ENCODE measurements around the gene IDUA.
"Not testable (repeated sequence)": the region's sequence is repeated elsewhere in the genome, so short reads cannot be mapped to it uniquely, and the experiment has no call there.

IDUA gene

GRCh38 chr4:987624-988513 lies 1.0 kb downstream of the IDUA start:
- no peak for FAIRE-seq

- no peak for FAIRE-seq
Observed at GRCh38 chr4:988726-989721, 2.2 kb downstream of the IDUA start.

DNA sequence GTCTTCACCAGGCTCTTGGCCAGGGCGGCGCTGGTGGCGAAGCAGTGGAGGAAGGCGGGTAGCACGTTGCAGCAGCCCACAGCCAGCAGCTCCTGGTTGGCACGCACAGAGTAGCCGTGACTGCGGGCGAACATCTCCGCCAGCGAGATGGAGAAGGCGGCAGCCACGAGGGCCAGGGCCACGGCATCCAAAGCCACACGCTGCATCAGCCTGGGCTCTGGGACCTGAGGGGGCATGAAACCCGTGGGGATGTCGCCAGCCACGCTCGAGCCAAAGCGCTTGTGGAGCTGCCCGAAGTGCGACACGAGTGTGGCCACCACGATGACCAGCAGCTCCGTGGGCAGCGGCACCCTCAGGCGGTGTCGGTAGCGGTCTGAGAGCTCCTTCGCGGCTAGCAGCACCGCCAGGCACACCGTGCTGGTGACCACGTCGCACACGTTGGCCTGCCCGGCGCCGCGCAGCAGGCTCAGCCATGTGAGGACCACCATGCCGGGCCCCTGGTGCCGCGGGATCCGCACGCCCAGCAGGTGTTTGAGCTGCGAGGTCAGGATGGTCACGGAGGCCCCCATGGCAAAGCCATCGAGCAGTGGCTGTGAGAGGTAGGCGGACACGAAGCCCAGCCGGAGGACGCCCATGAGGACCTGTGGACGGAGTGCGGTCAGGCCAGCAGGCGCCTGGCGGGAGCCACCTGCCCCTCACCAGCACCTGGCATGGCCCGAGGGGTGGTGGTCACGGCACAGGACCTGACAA lies 3.1 kb downstream of the IDUA start:
- FAIRE-seq = no peak

DNA sequence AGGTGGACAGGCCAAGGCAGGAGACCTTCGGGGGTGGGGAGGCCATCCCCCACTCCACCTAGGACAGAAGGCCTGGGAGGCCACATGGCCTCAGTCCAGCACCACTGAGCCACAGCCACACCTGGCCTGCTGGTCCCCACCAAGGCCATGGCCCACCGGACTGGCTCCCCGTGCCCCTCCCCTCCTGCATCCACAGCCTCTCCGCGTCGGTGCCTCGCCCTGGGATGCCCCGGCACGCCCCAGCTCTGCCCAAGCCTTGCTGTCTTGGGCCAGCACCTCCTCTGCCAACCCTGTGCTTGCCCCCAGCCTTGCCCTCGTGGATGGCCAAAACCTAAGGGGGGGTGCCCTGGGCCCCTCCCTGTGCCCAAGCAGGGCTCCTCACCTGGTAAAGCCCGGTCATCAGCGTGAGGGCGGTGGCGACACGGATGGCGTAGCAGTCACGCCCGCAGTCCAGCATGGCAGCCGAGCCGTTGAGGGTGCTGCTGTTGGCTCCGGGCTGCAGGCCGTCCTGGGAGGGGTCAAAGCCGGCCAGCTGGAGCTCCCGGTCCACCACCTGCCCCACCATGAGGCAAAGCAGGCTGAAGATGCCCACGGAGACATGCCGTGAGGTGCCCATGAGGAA lies 4.0 kb downstream of the IDUA start:
- FAIRE-seq = no peak

DNA sequence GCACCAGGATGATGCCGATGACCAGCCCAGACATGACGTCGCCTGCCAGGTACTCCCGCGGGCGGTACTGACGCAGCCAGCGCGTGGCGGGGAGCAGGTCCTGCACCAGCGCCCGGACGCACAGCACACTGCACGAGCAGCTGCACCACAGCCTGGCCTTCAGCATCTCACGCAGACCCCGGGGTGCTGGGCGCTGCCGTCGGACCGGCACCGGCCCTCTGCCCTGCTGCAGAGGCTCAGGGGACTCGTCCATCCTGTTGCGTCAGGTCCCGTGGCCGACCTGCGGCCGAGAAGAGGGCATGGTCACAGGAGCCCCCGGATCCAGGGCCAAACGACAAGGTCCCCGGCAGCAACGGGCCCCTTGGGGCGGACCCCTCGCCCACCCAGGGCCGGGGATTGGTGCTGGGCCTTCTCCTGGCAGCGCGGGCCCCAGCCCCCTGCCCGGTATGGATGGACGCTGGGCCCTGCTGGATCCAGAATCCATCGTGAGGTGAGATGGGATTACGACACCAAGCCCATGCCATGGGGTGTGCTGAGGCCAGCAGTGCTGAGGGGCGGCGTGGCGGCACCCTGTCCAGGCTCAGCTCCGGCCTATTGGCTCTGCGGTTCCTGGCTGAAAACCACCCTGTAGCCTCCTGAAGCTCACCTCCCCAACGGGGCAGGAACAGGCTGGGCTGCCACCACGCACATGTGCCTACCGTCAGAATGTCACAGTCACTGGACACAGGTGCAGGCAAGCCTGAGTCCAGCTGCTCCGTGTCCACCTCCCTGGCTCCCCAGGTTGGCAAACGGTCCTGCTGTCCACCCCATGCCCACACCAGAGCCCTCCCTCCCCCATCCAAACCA lies 4.8 kb downstream of the IDUA start:
- no peak for FAIRE-seq

DNA sequence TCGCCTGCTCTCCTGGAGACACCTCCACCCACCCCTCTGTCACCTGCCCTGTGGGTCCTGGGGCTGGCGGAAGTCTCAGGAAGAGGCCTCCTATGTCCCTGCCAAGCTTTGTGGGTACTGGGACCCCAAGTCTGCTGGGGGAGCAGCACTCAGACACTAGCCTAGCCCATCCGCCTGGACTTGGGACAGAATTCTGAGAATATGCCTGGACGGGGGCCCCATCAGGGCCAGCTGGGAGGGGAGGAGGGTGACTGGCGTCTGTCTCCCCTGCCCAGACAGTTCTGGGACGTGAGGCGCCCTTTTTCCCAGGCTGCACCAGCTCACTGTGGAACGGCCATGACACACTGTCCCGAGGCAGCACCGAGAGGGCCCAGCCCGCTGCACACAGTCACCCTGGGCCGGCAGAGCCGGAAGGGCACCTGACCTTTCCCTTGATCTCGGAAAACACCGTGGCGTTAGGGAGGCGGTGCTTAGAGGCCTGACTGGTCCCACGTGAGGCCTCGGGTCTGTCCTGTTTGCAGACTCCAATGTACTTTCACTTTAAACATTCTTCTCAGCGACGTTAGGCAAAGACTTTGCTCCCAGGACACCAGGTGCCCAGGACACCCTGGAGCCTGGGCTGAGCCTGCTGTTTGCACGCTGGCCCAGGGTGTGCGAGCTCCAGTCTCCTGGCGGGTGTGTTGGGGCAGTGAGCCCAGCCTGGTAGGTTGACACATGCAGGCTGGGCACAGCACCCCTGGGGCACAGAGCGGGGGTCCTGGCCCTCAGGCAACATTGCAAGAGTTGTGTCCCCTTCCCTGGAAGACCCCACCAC lies 5.7 kb downstream of the IDUA start:
- FAIRE-seq = no peak

GRCh38 chr4:993111-994029 lies 6.5 kb downstream of the IDUA start, which contains the start of gene SLC26A1:
TSS of gene SLC26A1 (minus strand) at chr4:993404. CDS start at chr4:991703, 1,701 bp downstream.
- FAIRE-seq = no peak

DNA sequence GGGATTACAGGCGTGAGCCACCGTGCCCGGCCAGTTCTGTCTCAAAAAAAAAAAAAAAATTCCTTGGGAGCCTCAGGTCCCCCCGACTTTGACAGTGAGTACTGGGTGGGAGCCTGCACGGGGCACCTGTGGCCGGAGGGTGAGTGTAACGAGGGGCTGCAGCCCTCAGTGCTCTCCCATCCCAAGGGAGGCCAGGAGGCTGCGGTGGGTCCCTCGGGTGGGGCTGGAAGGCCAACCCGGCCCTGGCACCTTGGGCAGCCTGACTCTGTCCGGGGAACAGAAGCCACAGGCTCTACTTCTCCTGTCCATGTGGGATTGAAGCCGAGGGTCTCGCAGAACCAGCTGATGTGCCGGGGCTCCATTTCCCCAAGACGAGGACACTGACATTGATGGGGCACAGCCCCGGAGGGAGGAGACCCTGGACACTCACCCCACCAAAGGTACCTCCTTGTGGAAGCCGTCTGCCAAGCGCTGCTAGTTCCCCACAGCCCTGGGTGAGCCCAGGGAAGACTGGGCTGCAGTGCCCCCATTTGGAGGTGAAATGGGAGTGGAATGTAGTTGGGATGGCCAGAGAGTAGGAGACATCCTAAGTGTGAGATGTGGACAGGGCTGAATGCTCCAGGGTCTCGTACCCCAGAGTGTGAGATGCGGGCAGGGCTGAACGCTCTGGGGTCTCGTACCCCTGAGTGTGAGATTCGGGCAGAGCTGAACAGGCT lies 8.6 kb downstream of the IDUA start:
- FAIRE-seq = no peak

DNA sequence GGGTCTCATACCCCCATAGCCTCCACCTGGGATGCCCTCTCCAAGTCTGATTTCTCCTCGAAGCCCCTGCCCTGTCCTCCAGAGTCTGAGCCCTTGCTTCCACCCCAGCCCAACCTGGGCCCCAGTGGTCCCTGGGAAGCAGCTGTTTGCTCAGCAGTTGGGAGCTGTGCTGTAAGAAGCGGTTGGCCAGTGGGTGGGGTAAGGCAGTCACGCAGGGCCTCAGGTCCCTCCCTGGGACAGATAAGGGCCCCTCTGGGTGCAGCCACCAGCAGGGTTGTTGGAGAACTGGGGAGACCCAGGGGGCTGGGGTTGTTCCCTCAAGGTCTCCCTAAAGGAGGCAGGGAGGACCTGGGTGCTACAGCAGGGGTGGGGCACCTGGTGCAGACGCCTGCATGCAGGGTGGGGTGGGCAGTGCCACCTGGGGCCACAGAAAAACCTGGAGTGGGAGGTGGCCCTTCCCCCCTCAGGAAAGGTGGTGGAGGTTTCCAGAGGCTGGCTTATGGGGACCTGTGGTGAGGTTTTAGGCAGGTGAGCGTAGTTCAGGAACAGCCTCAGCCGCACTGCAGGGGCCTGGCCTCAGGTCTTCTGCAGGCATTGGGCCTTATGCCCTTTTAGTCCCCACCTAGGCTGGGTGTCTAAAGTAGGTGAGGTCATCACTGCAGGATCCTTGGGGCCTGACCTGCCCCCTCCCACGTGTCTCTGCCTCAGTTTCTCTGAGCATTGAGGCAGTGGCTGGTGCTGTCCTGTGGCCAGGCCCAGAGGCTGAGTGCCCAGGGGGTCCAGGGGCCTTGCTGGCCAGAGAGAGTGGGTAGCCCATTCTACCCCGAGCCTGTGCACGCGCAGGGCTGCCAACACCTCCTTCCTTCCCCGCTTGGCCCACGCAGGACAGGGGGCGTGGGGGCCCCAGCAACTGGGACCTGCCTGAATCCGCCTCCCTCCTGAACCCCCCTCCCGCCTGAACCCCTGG lies 9.5 kb downstream of the IDUA start:
- no peak for FAIRE-seq

DNA sequence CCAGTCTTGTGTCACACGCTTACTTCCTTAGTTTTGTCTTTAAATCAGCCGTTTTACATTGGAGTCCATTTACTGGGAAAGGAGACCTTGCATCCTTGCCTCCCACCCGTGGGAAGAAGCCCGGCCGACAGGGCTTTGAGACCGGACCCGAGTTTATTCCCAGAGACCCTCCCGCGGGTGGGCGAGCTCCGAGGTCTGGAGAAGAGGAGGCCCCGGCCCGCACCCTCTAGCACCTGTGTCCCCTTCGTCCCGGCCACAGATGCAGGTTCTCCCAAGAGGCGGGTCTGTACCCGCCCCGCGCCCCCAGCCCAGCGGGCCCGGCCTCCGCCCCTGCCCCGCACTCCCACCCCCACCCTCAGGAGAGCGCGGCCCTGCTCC lies 10.1 kb downstream of the IDUA start:
- FAIRE-seq = no peak

- no peak for FAIRE-seq
Observed at GRCh38 chr4:997375-998071, 10.7 kb downstream of the IDUA start.

- FAIRE-seq = no peak
Observed at GRCh38 chr4:998096-998691, 11.3 kb downstream of the IDUA start.

DNA sequence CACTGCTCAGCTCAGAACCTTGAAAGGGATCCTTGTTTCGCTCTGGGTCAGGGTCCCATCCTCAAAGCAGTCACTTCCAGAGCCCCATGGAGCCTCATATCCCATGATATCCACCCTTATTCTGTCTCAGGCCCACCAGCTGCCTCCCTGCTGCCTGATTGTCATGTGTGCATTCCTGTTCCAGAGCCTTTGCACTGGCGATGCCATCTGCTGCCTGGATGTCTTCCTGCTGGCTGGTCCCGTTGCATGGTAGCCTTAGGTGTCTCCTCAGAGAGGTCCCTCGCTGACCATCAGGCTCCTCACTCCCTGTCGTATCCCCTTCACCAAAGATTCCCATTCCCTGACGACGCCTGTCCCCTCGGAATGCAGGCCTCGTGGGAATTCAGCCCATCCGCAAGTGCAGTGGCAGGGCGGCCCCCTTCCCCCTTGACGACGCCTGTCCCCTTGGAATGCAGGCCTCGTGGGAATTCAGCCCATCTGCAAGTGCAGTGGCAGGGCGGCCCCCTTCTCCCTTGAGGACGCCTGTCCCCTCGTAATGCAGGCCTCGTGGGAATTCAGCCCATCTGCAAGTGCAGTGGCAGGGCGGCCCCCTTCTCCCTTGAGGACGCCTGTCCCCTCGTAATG lies 12.5 kb downstream of the IDUA start:
- not testable (repeated sequence) for FAIRE-seq

- no peak for FAIRE-seq
Observed at GRCh38 chr4:999882-1000425, 13.1 kb downstream of the IDUA start.

DNA sequence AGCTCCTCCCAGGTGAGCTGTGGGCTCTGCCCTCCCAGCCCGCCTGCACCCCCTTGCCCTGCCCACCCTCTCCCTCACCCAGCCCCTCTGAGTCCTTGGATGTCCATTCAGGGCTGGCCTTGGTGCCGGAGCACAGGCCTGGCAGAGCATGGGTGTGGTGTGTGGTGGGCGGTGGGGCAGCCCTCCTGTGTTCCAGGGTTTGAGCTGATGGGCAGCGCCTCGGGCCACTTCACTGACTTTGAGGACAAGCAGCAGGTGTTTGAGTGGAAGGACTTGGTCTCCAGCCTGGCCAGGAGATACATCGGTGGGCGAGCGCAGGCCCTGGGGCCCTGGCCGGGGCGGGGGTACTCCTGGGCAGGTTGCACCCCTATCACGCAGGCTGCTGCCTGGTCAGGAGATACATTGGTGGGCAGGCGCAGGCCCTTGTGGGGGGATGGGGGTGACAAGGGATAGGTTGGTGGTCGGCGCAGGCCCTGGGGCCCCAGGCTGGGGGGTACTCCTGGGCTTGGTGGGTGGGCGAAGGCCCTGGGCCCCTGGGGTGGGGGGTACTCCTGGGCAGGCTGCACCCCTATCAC lies 13.9 kb downstream of the IDUA start:
- FAIRE-seq = no peak

Measured in colon (tissue), 2 donors.